ENCODE results near the gene TGFBR3. TPM values are rescaled to one million over a fixed set of nuclear protein-coding genes. Genes with fewer than 3 reads are reported as not detected.

The TGFBR3 gene
- total RNA-seq, 1 experiment from 2014 or later: 2.4 TPM

GRCh38 chr1:91830242-91831131 is 55.5 kb downstream of the TGFBR3 start:
- no peak overlapping the region for H3K4me3 Mint-ChIP-seq
- no peak for TF ChIP-seq CTCF (conservative IDR thresholded peaks at IDR 0.05)
- Histone ChIP-seq H3K56ac (ENCODE audit: insufficient read length, low read depth, low read length) (no peak overlapping the region), H2BK15ac (ENCODE audit: low read depth, low read length) (no peak overlapping the region), H3K4ac (ENCODE audit: low read depth, low read length) (no peak overlapping the region), H3K14ac (ENCODE audit: insufficient read depth, low read length) (no peak overlapping the region), H4K20me1 (ENCODE audit: control insufficient read depth, insufficient read depth, insufficient read length) (no peaks in the 10 kb centered on the region), H2AFZ (ENCODE audit: low read length) (no peak overlapping the region), H4K91ac (ENCODE audit: insufficient read length, low read depth, low read length) (no peak overlapping the region), H3K23ac (ENCODE audit: insufficient read length, low read depth, low read length) (no peak overlapping the region), H3K27me3 (ENCODE audit: insufficient read depth, low read length) (no peaks in the 10 kb centered on the region), H4K8ac (replicated peaks; ENCODE audit: insufficient read length, low read depth, low read length) (no peak overlapping the region), H3K4me2 (ENCODE audit: insufficient read depth, insufficient read length, low read length) (no peak overlapping the region), H2BK12ac (ENCODE audit: insufficient read length, low read depth, low read length) (no peak overlapping the region), H3T11ph (ENCODE audit: low read length) (no peak overlapping the region), H3K23me2 (ENCODE audit: insufficient read length, low read depth, low read length, poor library complexity, severe bottlenecking) (no peaks in the 10 kb centered on the region), H3K9ac (ENCODE audit: extremely low read depth, insufficient read length, low read length) (no peak overlapping the region), H3K4me1 (ENCODE audit: insufficient read depth, low read length) (no peaks in the 10 kb centered on the region), H2BK20ac (ENCODE audit: low read depth, low read length, poor library complexity, severe bottlenecking) (no peak overlapping the region), H3K79me2 (ENCODE audit: insufficient read depth, low read length) (no peaks in the 10 kb centered on the region), H3K18ac (ENCODE audit: insufficient read length, low read depth, low read length) (no peak overlapping the region), H3K79me1 (ENCODE audit: insufficient read depth, low read depth, low read length, poor library complexity, severe bottlenecking) (no peaks in the 10 kb centered on the region), H3K27ac (ENCODE audit: insufficient read length, low read depth, low read length) (no peak overlapping the region), H4K5ac (ENCODE audit: insufficient read length, low read depth, low read length) (no peak overlapping the region), H3K9me3 (ENCODE audit: control insufficient read depth, low read depth, low read length) (no peaks in the 10 kb centered on the region), H2AK5ac (ENCODE audit: insufficient read length, low read length) (no peak overlapping the region), H2BK5ac (ENCODE audit: insufficient read length, low read length) (no peak overlapping the region), H2BK120ac (ENCODE audit: low read depth, low read length, poor library complexity, severe bottlenecking) (no peak overlapping the region)
- H3K27ac Mint-ChIP-seq: no peak overlapping the region
- no peaks in the 10 kb centered on the region; the same call in none of the 2 replicates for H3K27me3 Mint-ChIP-seq (ENCODE audit: low read depth)
- peaks cover 0 to 7% of the 10 kb centered on the region in 2 experiments; a peak in 1 of 4 replicates for H3K4me1 Mint-ChIP-seq
- DNase-seq: no peak
- H3K36me3 Mint-ChIP-seq (ENCODE audit: insufficient read depth in 1 of 3, low read depth in 3 of 3): no peaks in the 10 kb centered on the region
- WGBS (ENCODE audit: extremely low coverage, insufficient read length, low lambda C conversion rate): no CpG with 5 or more reads among the region's 10 CpGs
- no peaks in the 10 kb centered on the region for H3K9me3 Mint-ChIP-seq
